ENCODE results near the gene FHL2.
A peak's percentile ranks its signal among the peaks of the same experiment; 100 is the strongest.

FHL2 gene

DNA sequence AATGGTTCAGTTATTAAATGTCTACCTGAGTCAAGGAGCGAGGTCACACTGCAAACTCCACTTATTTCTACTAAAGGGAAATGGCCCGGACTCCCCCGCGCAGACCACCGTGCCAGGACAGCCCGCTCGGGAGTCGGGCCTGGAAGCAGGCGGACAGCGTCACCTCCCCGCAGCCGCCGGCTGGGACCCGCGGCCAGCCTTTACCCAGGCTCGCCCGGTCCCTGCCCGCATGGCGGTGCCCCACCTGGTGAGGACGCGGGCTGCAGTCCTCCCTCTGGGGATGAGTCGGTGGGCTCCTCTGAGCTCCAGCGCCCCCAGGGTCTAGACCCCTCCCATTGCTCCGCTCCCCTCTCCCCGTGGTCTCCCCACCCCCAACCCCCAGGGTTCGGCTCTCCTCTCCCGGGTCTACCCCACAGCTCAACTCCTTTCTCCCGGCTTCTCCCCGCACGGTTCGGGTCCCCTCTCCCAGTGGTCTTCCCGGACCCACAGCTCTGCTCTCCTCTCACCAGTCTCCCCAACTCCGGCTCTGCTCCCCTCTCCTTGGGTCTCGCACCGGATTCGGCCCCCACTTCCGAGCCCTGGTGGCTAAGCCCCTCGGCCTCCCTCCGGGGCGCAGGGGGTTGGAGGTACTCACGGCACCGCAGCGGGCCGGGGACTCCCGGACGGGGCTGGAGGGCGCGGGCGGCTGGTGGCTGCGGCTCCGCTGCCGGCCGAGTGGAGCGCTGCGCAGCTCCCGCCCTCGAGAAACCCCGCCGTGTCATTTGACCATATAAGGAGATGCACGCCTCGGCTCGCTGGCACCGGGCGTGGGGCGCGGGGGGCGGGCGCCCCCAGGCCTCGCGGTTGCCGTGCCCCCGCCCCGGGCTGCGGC is at the start of gene FHL2:
FHL2 (minus strand) TSS at position 716 of the 871 bp plus-strand sequence. CDS start 12,535 bp downstream, outside the sequence.
- Histone ChIP-seq H3K4me2 (ENCODE audit: low read length) (peak within 1 kb of the TSS; percentile 21; the same call in 1 of the 2 replicates), H3K27ac (ENCODE audit: low read depth, low read length) (no peak within 1 kb of the TSS)

DNA sequence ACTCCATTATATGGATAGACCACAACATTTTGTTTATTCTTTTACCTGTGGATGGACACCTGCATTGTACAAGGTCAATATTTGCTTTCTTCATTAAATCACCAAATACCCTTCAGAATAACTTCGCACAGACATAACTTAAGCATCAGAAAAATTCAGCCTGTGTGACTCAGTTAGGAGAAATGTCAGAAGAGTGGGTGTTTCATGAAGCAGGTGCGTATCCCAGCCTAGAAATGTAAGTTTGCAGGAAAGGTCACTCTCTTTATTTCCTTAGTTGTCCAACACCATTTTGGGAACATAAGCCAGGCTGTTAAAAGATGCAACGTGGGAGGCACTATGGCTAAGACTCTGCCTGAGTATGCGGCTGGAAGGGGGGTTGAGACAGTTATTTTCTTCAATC is 48.6 kb upstream of the FHL2 start:
- no peaks in the 10 kb centered on the region for H3K36me3 ChIP-seq (ENCODE audit: control insufficient read depth, low read length)
- no peaks in the 10 kb centered on the region for H4K20me1 ChIP-seq (ENCODE audit: control insufficient read depth, insufficient read depth, low read depth, low read length)
- H3K4me1 ChIP-seq (ENCODE audit: control insufficient read depth, low read length), result no peaks in the 10 kb centered on the region
- H3K79me2 ChIP-seq (ENCODE audit: control insufficient read depth, low read length), result no peaks in the 10 kb centered on the region
- no peak overlapping the region for H3K27ac ChIP-seq (ENCODE audit: low read depth, low read length)
- H3K4me2 ChIP-seq (ENCODE audit: low read length), result no peak overlapping the region
- no peak for TF ChIP-seq EZH2phosphoT487 (IDR thresholded peaks at IDR 0.05; ENCODE audit: borderline replicate concordance, low read length)
- TF ChIP-seq, protein P1, sequence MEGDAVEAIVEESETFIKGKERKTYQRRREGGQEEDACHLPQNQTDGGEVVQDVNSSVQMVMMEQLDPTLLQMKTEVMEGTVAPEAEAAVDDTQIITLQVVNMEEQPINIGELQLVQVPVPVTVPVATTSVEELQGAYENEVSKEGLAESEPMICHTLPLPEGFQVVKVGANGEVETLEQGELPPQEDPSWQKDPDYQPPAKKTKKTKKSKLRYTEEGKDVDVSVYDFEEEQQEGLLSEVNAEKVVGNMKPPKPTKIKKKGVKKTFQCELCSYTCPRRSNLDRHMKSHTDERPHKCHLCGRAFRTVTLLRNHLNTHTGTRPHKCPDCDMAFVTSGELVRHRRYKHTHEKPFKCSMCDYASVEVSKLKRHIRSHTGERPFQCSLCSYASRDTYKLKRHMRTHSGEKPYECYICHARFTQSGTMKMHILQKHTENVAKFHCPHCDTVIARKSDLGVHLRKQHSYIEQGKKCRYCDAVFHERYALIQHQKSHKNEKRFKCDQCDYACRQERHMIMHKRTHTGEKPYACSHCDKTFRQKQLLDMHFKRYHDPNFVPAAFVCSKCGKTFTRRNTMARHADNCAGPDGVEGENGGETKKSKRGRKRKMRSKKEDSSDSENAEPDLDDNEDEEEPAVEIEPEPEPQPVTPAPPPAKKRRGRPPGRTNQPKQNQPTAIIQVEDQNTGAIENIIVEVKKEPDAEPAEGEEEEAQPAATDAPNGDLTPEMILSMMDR (IDR thresholded peaks at IDR 0.05; ENCODE audit: low read depth, low read length, poor library complexity, severe bottlenecking), result no peak
- no peaks in the 10 kb centered on the region for H3F3A ChIP-seq (ENCODE audit: control insufficient read depth, insufficient read depth)
- peaks cover 2% of the 10 kb centered on the region; the same call in 1 of the 2 replicates for H3K27me3 ChIP-seq (ENCODE audit: control insufficient read depth, low read length)
- no peaks in the 10 kb centered on the region for H3K9me3 ChIP-seq (ENCODE audit: control insufficient read depth, insufficient read depth, low read length)
- no peak overlapping the region for H3K4me3 ChIP-seq (ENCODE audit: low read length)
- H3K9me2 ChIP-seq (replicated peaks; ENCODE audit: control insufficient read depth, low read length), result no peaks in the 10 kb centered on the region

More for the DNA sequence above, at the start of gene FHL2:
- H3K27me3 ChIP-seq (ENCODE audit: control insufficient read depth, low read length), result peaks cover 15% of the 10 kb centered on the region
- no peaks in the 10 kb centered on the region for H3K79me2 ChIP-seq (ENCODE audit: control insufficient read depth, low read length)
- H3K9me3 ChIP-seq (ENCODE audit: control insufficient read depth, insufficient read depth, low read length), result no peaks in the 10 kb centered on the region
- H3F3A ChIP-seq (ENCODE audit: control insufficient read depth, insufficient read depth), result no peaks in the 10 kb centered on the region
- H3K36me3 ChIP-seq (ENCODE audit: control insufficient read depth, low read length), result no peaks in the 10 kb centered on the region
- H3K4me1 ChIP-seq (ENCODE audit: control insufficient read depth, low read length), result no peaks in the 10 kb centered on the region
- H3K4me3 ChIP-seq (ENCODE audit: low read length), result no peak within 1 kb of the TSS
- H3K9me2 ChIP-seq (replicated peaks; ENCODE audit: control insufficient read depth, low read length), result no peaks in the 10 kb centered on the region
- no peaks in the 10 kb centered on the region for H4K20me1 ChIP-seq (ENCODE audit: control insufficient read depth, insufficient read depth, low read depth, low read length)
- TF ChIP-seq, protein P1 (IDR thresholded peaks at IDR 0.05; ENCODE audit: low read depth, low read length, poor library complexity, severe bottlenecking), result no peak
- no peak for TF ChIP-seq EZH2phosphoT487 (IDR thresholded peaks at IDR 0.05; ENCODE audit: borderline replicate concordance, low read length)

GRCh38 chr2:105446501-105446900 is 47.6 kb upstream of the FHL2 start:
- Histone ChIP-seq H3K9me2 (replicated peaks; ENCODE audit: control insufficient read depth, low read length) (no peaks in the 10 kb centered on the region), H3K9me3 (ENCODE audit: control insufficient read depth, insufficient read depth, low read length) (no peaks in the 10 kb centered on the region), H3K27ac (ENCODE audit: low read depth, low read length) (no peak overlapping the region), H3F3A (ENCODE audit: control insufficient read depth, insufficient read depth) (no peaks in the 10 kb centered on the region), H3K4me1 (ENCODE audit: control insufficient read depth, low read length) (no peaks in the 10 kb centered on the region), H3K79me2 (ENCODE audit: control insufficient read depth, low read length) (no peaks in the 10 kb centered on the region), H4K20me1 (ENCODE audit: control insufficient read depth, insufficient read depth, low read depth, low read length) (no peaks in the 10 kb centered on the region), H3K27me3 (ENCODE audit: control insufficient read depth, low read length) (peaks cover 2% of the 10 kb centered on the region; the same call in 1 of the 2 replicates), H3K4me3 (ENCODE audit: low read length) (no peak overlapping the region), H3K4me2 (ENCODE audit: low read length) (no peak overlapping the region), H3K36me3 (ENCODE audit: control insufficient read depth, low read length) (no peaks in the 10 kb centered on the region)
- TF ChIP-seq, protein P1 (IDR thresholded peaks at IDR 0.05; ENCODE audit: low read depth, low read length, poor library complexity, severe bottlenecking), result no peak
- TF ChIP-seq EZH2phosphoT487 (IDR thresholded peaks at IDR 0.05; ENCODE audit: borderline replicate concordance, low read length), result no peak

Data from DOHH2 (cell line).